HG02610 (cell line): ENCODE results near the gene NDUFS6.

Experiments
- ATAC-seq: cut with Tn5 transposase; IDR thresholded peaks from one replicate; pipeline ENCODE4 v1.9.1; 2021; ENCODE audit warnings: mild to moderate bottlenecking, moderate library complexity; ENCODE audit not compliant: unreplicated experiment

NDUFS6 gene

GRCh38 chr5:1801222-1801966 is at the start of gene NDUFS6:
Gene NDUFS6, plus strand, starts transcription at chr5:1801407. Its CDS starts 11 bp downstream, at chr5:1801418.
- peak; percentile 53 for ATAC-seq

DNA sequence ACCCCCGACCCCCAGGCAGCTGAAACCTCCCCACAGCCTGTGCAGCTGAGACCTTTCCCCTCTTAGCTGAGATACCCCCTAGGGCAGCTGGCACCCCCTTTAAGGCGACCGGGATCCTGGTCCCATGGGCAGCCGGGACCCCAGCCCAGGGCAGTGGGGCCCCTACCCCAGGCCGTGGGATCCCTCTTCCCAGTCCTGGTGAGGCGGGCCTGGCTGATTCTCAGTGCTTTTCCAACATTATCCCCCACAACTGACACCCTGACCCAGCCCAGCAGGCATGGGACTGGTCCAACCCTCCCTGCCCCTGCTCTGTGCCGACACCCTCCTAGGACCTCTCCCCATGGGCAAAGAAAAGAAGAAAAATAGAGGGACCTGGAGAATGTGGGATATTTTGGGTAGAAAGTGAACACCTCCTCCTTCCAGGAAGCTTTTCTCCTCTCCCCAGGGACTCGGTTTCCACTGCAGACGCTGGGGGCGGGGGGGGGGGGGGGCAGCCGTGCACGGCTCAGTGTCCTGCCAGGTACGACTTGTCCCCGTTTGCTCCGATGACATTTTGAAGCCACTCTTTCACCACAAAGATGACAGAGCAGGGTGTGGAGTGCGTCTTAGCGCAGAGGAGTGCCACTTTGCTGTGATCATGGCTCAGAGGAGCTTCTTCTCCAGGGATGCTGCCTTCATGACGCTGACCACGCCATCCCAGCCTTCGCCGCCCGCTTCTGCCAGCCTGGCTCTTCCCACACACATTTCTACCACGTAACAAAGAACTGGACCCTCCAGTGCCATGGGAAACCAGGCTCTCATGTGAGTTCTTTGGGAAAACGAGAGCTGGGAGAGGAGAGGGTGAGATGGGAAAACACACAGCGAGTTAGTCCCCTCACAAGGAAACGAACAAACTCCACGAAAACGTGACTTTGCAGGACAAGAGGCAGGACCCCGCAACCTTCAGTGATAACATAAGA is 49.1 kb upstream of the NDUFS6 start:
- no peak for ATAC-seq

GRCh38 chr5:1752881-1753280 is 48.3 kb upstream of the NDUFS6 start:
- no peak for ATAC-seq

GRCh38 chr5:1753490-1753889 is 47.7 kb upstream of the NDUFS6 start:
- ATAC-seq, result no peak

DNA sequence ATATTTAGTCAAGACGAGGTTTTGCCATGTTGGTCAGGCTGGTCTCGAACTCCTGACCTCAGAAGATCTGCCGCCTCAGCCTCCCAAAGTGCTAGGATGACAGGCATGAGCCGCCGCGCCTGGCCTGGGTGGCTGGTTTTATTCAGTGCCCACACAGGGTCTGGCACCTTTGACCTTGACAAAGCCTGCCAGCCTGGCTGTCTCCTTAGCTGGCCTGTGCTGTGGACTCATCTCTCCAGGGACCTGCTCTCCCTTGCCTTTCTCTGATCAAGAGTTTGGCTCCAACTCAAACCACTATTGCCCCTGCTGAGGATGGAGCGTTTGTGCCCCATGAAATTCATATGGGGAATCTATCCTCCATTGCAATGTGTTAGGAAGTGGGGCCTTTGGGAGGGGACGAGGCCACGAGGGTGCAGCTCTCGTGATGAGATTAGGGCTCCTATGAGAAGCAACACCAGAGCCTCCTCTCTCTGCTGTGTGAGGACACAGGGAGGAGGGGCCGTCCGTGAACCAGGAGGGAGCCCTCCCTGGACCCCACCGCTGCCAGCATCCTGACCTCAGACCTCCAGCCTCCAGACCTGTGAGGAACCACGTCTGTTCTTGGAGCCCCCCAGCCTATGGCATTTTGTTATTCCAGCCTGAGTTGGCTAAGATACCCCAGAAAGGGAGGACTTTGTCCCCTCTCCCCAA is 46.5 kb upstream of the NDUFS6 start:
- no peak for ATAC-seq

DNA sequence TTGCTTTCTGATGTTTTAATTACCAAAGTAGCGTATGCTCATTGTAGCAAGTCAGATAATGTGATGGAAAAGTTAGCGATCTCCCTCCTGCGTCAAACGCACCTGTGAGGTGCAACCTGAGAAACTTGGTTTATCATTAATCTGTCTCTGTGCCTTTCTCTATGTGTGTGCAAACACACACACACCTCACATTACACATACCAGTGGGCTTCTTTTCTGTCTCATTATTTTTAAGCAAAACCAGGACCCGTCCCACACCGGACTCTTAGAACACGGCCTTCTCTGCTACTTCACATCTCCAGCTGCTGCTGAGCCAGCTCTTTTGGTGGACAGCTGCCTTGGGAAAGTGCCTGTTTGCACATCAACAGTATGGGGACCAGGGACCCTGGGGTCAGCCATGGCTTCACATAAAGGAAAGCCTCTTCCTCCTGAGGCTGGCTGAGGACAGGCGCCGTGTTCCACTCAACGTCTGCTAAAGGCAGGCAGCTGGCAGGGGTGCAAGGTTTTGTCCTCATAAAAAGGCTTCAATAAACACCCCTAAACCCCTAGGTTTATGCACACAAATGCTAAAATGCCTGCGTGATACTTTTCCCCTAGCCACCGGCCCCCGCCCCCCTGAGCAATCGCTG is 45.8 kb upstream of the NDUFS6 start:
- no peak for ATAC-seq

DNA sequence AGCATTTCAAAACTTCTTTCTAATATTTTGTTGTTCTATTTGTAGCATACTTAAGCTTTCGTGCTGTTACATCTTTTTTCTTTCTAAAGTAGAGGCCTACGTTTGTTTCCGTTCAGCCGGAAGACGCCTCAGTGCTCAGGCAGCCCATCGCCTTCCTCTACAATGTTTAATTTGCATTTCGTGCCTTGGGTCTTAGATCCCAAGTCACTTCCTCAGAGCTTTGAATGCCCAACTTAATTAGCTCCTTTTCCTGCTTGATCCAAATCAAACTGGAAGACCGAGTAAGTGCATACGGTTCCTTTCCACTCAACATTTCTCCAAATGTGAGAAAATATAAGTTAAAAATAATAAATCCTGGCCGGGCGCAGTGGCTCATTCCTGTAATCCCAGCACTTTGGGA is 44.7 kb upstream of the NDUFS6 start:
- no peak for ATAC-seq

DNA sequence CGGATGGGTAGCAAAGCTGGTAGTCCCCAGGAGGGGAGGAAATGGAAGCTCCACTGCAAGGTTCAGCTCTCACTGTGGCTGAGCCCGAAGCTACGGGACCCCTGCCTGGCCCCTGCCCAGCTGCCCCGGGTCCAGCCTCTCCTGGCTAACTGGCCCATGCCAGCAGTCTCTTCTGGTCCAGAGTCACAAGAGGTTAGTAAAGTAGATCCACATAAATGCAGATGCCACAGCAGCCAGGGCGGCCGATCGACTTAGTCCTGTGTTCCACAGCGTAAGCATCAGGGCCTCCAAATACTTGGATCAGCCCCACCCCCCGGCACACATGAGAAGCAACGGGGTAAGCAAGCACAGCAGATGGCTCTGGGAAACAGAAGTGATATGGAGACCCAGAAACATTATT is 43.7 kb upstream of the NDUFS6 start:
- no peak for ATAC-seq

GRCh38 chr5:1758574-1758973 is 42.6 kb upstream of the NDUFS6 start:
- ATAC-seq, result no peak

DNA sequence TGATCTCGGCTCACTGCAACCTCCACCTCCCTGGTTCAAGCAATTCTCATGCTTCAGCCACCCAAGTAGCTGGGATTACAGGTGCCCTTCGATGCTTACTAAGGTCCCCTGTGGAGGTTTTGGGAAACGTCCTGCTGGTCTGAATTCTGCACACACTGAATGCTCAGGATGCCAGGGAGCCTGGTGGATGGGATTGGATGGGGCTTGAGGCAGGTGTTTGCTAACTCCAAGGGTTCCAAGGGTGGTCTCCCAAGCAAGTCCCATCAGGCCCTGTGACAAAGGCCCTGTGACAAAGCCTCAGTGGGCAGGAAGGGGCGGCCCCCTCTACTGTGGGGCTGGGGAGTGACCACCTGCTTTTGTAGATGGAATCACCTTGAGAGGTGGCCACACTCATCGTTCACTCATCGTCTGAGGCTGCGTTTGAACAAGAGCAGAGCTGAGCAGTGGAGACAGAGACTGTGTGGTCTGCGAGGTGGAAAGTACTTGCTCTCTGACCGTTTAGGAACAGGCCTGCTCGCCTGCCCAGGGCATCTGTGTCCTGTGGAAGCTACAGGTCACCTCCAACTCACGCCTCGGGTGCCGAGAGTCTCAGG is 41.7 kb upstream of the NDUFS6 start:
- no peak for ATAC-seq

DNA sequence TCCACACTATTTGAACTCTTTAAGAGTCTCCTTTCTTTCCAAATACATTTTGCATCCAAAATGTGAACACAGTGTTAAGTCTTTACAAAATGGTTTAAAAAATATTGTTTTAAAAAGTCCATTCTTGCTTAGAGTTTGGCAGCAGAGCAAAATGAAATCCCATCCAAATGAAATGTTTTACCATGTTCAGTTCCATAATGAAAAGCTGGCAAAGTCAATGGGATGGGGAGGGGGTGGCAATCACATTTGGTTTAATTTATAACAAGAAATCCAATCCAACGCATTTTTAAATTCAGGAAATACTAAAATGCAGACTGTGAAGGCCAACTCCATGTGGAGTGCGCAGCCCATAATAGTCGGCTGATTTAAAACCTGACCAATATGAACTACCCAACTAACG is 41.0 kb upstream of the NDUFS6 start:
- ATAC-seq, result no peak

DNA sequence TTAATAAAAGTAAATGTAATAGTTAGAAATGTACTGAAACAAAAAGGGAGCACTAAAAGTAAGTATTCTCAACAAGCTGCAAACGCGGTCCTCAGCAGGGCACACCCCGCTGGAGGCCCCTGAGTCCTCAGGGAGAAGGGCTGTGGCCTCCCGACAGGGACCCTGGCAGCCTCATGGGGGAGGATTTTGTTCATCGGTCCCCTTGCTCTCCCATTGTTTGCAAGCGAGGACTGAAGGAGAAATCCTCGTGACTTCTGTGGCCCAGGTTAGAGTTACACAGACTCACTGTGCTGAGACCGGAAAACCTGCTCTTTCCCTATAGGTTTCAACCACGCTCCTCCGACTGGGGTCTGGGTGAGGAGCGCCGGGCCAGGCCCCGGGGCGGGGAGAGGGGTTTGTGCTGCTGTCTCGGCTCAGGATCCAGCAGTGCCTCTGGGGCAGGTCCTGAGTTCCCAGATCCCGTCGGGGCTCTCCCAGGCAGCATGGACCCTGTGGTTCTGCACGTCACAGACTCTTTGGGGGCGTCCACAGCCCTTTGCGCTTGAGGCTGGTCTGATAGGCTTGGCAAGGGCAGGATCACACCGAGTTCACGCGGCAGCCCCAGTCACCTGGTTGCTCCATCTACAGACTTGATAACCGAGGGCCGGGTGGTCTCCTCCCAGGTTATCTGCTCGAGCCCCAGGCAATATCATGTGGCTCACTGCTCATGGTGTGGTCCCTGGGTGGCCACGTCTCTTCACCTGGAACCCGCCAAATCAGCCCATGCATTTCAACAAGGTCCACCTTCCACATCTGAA is 40.4 kb upstream of the NDUFS6 start:
- no peak for ATAC-seq

DNA sequence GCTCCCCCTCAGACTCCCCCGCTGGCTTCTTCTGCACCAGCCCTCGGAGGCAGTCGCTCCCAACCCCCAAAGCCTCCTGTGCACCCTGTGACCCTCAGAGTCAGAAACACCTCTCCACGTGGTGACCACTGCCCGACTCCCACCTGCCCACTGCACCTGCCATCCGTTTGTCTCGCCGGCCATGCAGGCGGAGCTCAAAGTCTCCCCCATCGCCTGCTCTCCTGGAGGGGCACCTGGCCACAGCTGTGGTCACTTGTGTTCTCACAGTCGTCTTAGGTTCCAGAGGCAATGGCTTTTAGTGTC is 39.8 kb upstream of the NDUFS6 start:
- no peak for ATAC-seq

GRCh38 chr5:1762121-1762882 is 38.9 kb upstream of the NDUFS6 start:
- no peak for ATAC-seq

GRCh38 chr5:1762883-1763547 is 38.2 kb upstream of the NDUFS6 start:
- no peak for ATAC-seq

DNA sequence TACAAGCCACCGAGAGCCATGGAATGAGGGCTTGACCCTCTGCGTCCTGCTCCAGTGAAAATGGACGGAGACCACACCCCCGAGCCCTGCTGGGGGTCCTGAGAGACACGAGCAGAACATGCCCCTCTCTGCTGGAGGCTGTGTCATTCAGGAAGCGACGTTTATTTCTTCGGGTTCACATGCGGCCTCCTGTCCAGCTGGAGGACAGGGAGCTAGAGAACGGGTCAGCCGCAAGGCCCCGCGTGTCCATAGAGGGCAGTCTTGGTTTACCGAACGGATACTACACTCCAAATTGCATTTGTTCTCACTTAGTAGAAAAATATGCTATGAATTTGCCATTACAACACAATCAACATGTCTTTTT is 37.7 kb upstream of the NDUFS6 start:
- ATAC-seq, result no peak

DNA sequence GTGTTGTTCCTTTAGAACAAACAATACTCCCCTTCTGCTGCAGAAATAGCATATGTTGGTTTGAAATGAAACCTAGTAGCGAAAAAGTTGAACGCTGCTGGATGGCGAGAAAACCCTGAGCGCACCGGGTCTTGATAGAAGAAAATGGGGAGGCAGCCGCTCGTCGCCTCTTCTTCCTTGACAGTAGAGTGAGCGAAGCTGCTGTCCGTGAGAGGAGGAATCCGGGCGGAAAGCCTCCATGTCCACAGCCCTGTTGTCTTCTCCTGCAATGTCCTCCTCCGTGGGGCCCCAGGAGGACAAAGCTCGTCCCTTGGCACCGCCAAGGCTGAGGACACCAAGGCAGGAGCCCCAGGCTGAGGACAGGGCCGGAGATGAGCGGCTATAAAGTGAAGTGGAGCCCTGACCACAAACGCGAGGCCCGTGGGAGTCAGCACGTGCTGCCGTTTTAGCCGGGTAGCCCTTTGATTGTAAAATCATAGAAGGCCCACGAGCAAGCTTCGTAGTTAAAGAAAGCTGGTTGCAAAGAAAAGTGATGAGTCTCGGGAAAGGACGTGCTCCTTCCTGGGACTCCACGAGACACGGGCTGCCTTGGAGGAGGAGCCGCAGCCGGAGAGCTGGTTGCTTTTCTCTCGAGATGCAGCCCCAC is 37.1 kb upstream of the NDUFS6 start:
- ATAC-seq, result no peak

DNA sequence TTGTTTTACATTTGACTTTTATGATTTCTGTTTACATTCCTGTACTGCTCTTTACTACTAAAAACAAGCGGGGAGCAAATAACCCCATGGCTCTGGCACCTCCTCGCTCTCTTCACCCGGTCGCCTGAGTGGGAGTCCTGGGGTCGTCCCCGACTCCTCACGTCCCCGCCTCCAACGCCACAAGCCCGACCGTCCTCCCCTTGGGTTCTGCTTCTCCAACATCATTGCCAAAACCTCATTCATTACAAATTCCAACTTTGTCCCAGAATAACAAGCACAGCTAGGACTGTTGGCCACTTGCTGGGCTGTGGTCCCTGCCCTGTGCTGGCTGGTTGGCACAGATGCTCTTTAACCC is 36.6 kb upstream of the NDUFS6 start:
- ATAC-seq, result no peak
